ENCODE data around the gene HYAL3. TPM values are rescaled to one million over a fixed set of nuclear protein-coding genes. Genes with fewer than 3 reads are reported as not detected.

The HYAL3 gene
- total and polyA plus RNA-seq, 7 donors: 0.60 to 8.3 (median 3.3) TPM

- Histone ChIP-seq H3K4me3 (peak overlapping the region; percentile 41 to 58 (median 54)), H3K27me3 (no peaks in the 10 kb centered on the region), H3K27ac (peak overlapping the region; percentile 93 to 99 (median 99)), H3K9me3 (no peaks in the 10 kb centered on the region), H3K36me3 (no peaks in the 10 kb centered on the region), H3K4me1 (peaks cover 0 to 69% (median 66%) of the 10 kb centered on the region in 4 donors)
- intact Hi-C loops (cut with DNase I): no loop called here
- no peak for DNase-seq
- 36 to 62% methylated on average over 7 of the region's 7 CpGs for WGBS, 2 donors
- no peak for TF ChIP-seq EP300 (IDR thresholded peaks at IDR 0.05)
- TF ChIP-seq CTCF (IDR thresholded peaks at IDR 0.05): no peak
- no peak for TF ChIP-seq POLR2AphosphoS5 (IDR thresholded peaks at IDR 0.05)
- no peak for TF ChIP-seq POLR2A (IDR thresholded peaks at IDR 0.05)
Measured at GRCh38 chr3:50266836-50267235, 32.4 kb downstream of the HYAL3 start.

GRCh38 chr3:50266017-50266416 lies 33.2 kb downstream of the HYAL3 start:
- TF ChIP-seq EP300 (IDR thresholded peaks at IDR 0.05) (no peak), POLR2AphosphoS5 (IDR thresholded peaks at IDR 0.05) (no peak), CTCF (IDR thresholded peaks at IDR 0.05) (no peak), POLR2A (IDR thresholded peaks at IDR 0.05) (no peak)
- intact Hi-C loops (cut with DNase I): no loop called here
- no peak for DNase-seq
- 85 to 89% methylated on average over 6 of the region's 6 CpGs for WGBS, 2 donors
- Histone ChIP-seq H3K4me3 (peak overlapping the region in 1 of 4 donors; percentile 55), H3K36me3 (no peaks in the 10 kb centered on the region), H3K4me1 (peaks cover 0 to 77% (median 73%) of the 10 kb centered on the region in 4 donors), H3K27me3 (no peaks in the 10 kb centered on the region), H3K27ac (peak overlapping the region; percentile 93 to 99 (median 99)), H3K9me3 (no peaks in the 10 kb centered on the region)

GRCh38 chr3:50265571-50265970 lies 33.6 kb downstream of the HYAL3 start:
- Histone ChIP-seq H3K36me3 (no peaks in the 10 kb centered on the region), H3K9me3 (no peaks in the 10 kb centered on the region), H3K27ac (peak overlapping the region; percentile 93 to 99 (median 99)), H3K4me1 (peaks cover 0 to 81% (median 78%) of the 10 kb centered on the region in 4 donors), H3K27me3 (no peaks in the 10 kb centered on the region), H3K4me3 (no peak overlapping the region)
- TF ChIP-seq POLR2A (IDR thresholded peaks at IDR 0.05) (no peak), POLR2AphosphoS5 (IDR thresholded peaks at IDR 0.05) (no peak), CTCF (IDR thresholded peaks at IDR 0.05) (no peak), EP300 (IDR thresholded peaks at IDR 0.05) (no peak)
- intact Hi-C loops (cut with DNase I): no loop called here
- 63 to 73% methylated on average over 1 of the region's 1 CpG for WGBS, 2 donors
- no peak for DNase-seq

- Histone ChIP-seq H3K4me1 (peaks cover 0 to 86% (median 76%) of the 10 kb centered on the region in 4 donors), H3K9me3 (no peaks in the 10 kb centered on the region), H3K27me3 (no peaks in the 10 kb centered on the region), H3K27ac (peak overlapping the region; percentile 93 to 99 (median 99)), H3K36me3 (no peaks in the 10 kb centered on the region), H3K4me3 (no peak overlapping the region)
- DNase-seq: no peak
- intact Hi-C loops (cut with DNase I): loop anchor here (5.0 kb wide), 1 partner anchor 62 kb away; the partner anchor contains the start of gene TUSC2
- TF ChIP-seq POLR2A (IDR thresholded peaks at IDR 0.05) (no peak), POLR2AphosphoS5 (IDR thresholded peaks at IDR 0.05) (peak in 1 of 4 donors; percentile 44)
- 48 to 72% methylated on average over 7 of the region's 7 CpGs for WGBS, 2 donors
Measured at GRCh38 chr3:50264964-50265485, 34.2 kb downstream of the HYAL3 start.

GRCh38 chr3:50264383-50264963 lies 34.7 kb downstream of the HYAL3 start:
- Histone ChIP-seq H3K36me3 (peaks cover 0 to under 1% (median 0%) of the 10 kb centered on the region in 4 donors), H3K9me3 (no peaks in the 10 kb centered on the region), H3K27ac (peak overlapping the region; percentile 93 to 99 (median 99)), H3K4me3 (no peak overlapping the region), H3K4me1 (peaks cover 0 to 84% (median 74%) of the 10 kb centered on the region in 4 donors), H3K27me3 (no peaks in the 10 kb centered on the region)
- 17 to 46% methylated on average over 7 of the region's 7 CpGs for WGBS, 2 donors
- intact Hi-C loops (cut with DNase I): loop anchor here (5.0 kb wide), 1 partner anchor 63 kb away; the partner anchor contains the start of gene TUSC2
- TF ChIP-seq POLR2A (IDR thresholded peaks at IDR 0.05): no peak
- peak in 1 of 4 donors; percentile 42 for TF ChIP-seq POLR2AphosphoS5 (IDR thresholded peaks at IDR 0.05)
- no peak for TF ChIP-seq EP300 (IDR thresholded peaks at IDR 0.05)
- TF ChIP-seq CTCF (IDR thresholded peaks at IDR 0.05): no peak
- DNase-seq: peak; percentile 93

Data from sigmoid colon (tissue), 7 donors.